Stimulated activated CD8-positive, alpha-beta memory T cell treated with anti-CD3 and anti-CD28 coated beads, Interleukin-7, amount 100 ng/mL, for 24 hours (primary cell): Measurements from ENCODE around the gene GLIS1.

ENCODE experiments used
- DNase-seq: peaks from one replicate; pipeline ENCODE4 v3.0.0-alpha.2; 2020; ENCODE audit warnings: low read depth

Gene GLIS1

DNA sequence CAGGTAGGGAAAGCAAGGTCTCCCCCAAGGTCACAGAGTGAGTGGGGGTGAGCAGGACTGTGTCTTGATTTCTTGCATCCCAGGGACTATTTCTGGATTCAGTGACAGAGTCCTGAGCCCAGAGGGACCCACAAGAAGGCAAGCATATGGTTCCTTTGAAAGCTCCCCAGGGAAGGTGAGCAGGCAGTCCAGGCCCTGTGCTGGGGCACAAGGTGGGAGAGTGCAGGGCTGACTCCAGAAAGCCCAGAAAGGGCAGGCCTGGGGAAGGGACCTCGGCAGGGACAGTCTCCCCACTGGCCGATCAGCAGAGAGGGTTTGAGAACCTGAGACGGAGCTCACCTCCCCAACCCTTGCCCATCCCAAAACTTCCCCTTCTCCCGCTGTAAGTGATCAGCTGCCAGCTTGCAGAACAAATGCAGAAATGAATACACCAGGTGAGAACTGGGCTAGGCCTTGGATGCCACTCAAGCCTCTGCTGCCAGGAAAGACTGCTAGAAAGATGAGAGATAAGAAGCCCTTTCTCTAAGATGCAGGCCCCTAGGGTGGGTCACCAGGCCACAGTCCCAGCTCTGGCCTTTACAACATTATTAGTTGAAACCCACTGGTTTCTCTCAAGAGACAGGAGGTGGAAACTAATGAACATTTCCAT, 121.0 kb downstream of the GLIS1 start:
- no peak for DNase-seq

DNA sequence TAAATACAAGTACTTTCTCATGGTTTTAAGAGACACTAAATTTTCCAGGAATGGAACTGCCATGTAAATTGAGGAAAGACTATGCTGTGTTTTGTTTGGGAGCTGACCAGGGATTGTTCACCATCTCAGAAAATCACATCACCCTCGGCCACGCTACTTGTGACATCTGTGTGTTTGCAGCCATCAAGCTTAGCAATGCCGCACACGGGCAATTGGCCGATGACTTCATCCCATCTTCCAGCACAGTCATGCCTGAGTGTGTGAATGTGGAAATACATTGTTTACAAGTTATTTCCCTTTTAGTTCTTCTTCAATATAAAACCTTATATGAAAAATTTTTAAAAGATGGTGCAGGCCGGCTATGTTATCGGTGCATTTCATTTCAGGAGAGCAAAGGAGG, 121.6 kb downstream of the GLIS1 start:
- DNase-seq, result no peak

DNA sequence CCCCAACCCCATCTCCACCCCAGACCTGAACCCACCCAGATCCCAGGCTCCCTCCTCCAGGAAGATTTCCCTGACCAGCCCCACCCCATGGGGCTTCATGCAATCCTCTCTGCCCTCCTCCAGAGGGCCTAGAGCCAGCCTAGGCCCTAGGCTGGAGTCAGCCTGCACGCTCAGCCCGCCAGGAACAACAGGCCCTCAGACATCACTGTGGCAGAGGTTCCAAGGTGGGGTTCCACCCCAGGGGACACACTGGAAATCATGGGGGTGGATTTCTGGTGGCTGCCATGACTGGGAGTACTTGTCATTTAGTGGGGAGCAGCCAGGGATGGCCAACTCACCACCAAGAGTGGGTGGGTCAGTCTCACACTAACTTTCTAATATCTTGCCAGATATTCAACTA, 122.0 kb downstream of the GLIS1 start:
- no peak for DNase-seq

DNA sequence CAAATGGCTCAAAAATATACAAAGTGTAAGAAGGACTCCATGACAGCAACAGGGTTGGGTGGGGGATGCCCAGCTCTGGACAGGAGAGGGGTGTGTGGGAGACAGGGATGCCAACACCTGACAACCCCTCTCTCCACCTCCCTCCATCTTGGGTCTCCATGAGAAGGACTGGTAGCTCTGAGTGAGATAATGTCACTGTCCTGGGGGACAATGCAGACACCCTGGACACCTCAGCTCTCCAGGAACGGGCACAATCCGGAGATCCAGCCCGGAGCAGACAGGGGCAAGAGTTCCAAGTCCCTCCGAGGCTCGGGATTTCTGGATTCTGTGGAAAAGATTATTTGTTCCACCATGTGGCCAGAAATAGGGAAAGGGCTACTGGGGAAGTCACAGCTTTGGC, 122.5 kb downstream of the GLIS1 start:
- no peak for DNase-seq

DNA sequence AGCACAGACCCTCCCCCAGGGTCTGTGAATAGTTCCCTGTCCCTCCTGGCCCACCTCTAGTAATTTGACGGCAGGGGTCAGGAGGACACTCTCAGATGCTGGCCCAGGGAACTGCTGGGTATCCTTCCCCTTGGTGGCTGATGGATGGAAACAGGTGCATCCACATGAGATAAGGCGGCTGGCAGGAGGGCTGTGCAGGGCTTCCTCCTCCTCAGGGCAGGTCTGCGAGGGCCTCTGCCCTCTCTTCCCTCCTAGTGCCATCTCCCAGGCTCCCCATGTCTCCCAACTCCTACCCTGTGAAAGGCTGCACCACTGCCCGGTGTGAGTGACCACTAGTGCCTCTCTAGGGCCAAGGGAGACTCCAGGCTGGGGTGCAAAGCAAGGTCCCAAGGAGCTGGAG, 123.9 kb downstream of the GLIS1 start:
- no peak for DNase-seq

DNA sequence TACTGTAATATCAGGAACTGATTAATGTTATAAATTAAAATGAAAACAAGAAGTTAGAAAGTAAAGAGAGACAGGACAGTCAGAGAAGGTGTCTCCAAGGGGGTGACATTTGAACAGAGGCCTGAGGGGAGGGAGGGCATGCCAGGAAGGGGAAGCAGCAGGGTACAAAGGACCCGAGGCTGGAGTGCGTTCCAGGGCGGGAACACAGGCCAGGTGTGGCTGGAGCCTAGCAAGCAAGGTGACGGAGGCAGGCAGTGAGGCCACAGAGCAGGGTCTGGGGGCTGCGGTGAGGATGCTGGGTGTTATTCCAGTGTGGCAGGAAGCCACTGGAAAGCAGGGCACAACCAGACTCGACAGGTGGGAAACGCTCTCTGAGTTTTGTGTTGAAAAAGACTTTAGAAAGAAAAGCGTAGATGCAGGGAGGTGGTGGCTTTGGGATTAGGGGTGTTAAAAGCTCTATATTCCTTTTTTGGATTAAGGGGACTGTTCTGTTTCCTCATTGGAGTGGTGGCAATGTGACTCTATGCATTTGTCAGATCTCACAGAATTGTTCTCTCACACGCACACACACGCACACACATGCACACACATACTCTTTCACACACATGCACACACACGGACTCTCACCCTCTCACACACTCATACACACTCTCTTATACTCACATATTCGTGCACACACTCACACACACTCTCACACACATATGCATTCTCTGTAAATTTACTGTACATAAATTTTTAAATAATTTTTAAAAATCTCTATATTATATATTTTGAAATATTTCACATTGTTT, 124.5 kb downstream of the GLIS1 start:
- no peak for DNase-seq

DNA sequence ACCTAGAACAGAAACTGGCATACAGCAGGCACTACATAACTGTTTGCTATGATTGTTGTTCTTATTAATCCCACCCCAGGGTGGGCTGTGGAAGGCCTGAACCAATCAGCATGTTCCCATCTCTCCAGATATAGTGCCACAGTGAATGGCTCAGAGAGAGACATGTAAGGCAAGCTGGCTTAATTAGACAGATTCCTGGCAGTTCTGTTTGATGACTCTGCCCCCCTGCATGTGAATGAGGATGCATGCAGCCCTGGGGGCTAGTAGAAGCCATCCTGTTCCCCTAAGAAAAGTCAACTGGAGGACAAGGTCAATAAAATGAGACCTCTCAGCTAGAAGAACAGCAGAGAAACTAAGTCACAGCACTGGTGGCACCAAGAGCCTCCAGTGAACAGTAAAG, 130.3 kb downstream of the GLIS1 start:
- no peak for DNase-seq

DNA sequence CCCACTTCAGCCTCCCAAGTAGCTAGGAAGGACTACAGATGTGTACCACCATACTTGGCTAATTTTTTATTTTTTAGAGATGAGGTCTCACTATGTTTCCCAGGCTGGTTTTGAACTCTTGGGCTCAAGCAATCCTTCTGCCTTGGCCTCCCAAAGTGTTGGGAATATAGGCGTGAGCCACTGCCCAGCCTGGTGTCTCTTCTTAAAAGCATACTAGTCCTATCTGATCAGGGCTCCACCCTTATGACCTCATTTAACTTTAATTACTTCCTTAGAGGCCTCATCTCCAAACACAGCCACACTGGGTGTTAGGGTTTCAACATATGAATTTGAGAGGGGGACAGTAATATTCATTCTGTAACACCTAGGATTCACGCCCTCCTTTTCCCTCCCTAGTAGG, 130.9 kb downstream of the GLIS1 start:
- DNase-seq, result no peak

DNA sequence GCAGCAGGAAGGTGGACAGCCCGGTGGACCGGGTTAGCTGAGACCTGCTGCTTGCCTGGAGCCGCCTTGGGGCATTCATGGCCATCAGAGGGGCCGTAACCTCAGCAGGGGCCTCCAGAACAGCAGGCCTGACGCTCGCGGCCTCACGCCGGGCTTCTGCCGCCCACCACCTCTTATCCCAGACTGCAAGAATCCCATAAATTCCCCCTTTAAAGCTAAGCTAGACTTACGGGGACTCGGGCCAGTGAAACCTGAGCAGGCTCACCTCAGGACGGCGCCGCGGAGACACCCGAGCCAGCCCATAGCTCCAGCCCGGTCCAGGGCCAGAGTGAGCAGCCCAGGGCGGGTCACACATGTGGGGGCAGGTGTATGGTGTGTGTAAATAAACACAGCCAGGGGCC, 132.3 kb downstream of the GLIS1 start:
- no peak for DNase-seq

DNA sequence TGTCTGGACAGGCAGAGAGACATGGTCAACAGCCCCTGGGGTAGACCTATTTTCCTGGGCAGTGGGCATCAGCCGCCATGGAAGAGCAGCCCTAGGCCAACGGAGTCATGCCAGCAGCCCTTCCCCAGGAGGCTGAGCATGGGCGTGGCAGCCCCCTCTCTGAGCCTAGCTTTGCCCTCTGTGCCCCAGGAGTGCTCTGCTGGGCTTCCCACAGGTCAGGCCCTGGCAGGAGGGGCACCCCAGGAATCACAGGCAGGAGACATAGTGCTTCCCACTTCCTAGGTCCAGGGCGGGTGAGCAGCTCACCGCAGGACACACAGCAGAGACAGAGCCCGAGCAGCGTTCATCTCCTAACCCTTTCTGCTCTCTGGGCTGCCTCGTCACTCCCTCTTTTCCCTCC, 132.8 kb downstream of the GLIS1 start:
- no peak for DNase-seq

DNA sequence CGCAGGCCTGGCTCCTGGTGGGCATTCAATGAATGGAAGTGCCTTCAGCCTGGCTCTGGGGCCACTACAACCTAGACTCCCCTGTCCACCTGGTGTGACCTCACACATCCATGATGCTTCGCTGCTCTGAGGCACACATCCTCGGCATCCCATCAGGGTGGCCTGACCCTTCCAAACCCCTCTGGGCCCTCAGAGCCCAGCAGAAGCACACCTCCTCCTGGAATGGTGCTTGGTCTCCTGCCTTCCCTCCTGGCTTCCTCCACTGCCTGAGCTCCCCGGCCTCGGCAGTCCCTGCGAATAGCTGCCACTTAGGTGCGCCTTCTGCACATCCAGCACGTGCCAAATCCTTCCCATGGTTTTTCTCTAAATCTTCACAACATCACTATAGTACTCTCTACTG, 133.8 kb downstream of the GLIS1 start:
- DNase-seq, result no peak

DNA sequence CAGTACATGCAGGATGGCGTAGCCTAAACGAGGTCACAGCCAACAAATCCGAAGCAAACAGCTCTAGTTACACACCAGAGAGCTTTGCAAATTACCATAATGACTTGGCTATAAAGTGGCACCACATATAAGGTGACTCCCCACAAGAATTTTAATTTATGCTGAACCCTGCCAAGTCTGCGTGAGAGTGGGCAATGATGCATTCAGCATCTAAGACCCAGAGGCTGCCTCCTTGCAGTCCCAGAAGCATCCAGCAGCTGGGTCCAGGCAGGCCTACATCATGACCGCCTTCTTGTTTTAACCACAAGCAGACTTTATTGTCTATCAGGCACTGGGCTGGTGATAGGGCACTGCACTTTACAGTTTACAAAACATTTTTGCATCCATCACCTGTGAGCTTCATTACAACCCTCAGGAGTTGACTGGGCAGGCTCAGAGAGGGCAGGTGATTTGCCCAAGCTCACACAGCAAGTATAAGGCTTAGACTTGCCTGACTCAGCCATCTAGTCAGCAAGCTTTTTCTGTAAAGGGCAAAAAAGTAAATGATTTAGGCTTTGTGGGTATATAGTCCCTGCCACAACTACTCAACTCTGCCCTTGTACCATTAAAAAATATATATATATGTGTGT, 134.6 kb downstream of the GLIS1 start:
- no peak for DNase-seq

DNA sequence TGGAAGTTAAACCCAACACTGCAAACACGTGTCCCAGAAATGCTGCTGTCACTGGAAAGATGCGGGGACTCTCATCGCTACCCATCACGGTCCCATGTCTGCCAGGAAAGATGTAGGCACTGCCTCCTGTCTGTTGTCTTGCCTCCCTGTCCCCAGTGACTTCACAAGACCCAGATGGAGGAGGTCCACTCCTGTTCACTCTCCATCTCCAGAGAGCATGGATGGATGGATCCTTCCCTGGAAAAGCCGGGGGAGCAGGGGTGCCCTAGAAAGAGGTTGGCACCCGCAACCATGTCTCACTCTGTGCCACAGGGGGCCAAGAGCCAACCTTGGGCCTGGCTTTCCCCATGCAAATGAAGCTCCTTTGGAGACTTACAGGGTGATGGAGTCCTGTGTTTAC, 135.5 kb downstream of the GLIS1 start:
- no peak for DNase-seq

DNA sequence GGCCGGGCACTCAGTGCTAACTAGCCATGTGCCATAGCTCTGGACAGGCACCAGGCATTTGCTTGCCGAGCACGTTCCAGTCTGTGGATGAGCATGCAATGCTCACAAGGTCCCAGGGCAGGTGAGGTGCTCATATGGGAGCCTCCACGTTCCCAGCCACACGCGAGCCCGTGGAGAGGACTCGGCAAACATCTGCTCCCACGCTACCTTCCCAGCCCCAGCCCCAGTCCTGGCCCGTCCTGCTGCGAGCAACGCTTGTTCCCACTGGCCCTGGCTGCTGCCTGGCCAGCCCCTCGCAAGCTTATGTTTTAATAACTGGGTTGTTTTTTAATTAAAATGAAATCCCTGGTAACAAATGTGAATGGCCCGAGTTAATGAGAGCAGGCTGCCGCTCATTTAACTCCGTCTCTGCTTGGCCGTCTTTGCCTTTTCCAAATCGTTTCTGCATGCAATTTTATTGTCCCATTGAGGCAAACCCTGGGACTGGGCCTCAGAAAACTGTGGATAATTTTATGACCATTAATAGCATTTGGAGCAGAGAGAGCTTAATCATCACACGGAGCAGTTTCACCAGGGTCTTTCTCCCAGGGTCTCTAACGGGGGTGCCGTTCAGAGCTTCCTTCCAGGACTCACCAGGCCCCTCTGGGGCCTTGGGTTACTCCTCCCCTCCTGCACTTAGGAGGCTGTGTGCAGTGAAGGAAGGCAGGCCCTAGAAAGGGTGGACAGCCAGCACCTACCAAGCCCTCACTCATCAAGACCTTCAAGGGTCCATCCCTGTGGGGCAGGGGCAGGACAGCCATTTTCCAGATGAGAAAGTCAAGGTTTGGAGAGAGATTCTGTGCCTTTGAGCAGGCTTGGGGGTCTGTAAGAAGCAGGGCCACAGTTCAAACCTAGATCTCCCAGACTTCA, 136.8 kb downstream of the GLIS1 start:
- no peak for DNase-seq

DNA sequence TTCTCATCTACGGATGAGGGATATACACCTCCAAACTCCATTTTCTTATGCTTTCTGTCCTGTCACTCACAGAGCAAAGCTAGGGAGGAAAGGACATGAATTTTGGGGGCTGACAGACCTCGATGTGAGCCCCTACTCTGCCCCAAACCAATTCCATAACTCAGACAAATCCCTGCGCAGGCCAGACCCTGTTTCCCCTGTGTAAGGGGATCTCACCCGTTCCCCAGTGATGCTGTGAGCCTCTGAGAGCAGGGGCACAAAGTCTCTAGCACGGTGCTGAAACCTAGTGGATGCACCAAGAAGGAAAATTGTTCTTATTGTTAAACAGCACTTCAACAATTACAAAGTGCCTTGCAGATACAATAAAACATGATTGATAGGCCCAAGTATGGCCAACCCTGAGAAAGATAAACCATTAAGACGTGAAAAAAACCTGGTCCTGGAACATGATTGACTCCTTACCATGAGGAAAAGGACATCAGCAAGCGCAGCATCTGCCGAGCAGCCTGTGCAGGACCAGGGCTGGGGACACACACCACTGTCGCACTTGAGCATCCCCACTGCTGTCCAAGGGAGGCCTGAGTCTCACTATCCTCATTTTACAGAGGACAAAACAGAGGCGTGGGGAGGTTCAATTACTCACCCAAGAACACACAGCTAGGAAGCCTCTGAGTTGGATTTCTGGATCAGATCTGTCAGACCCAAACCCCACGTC, 137.8 kb downstream of the GLIS1 start:
- DNase-seq, result no peak

DNA sequence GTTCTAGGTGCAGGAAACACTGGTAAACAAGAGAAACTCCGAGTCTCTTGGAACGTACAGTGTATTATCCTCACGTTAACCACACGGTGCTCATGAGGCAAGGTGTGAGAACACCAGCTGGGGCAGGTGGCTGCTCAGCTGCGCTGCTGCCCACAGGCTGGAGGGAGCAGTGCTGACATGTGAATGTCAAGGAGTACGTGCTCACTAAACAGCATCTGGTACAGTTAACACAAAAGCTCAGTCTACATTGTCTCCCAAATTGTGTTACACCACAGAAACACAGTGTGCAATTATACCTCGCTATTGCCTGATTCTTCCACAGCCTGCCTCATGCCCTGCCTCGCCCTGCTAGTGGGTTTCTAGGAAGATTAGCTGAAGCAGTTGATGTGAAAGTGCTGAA, 138.4 kb downstream of the GLIS1 start:
- DNase-seq, result no peak

DNA sequence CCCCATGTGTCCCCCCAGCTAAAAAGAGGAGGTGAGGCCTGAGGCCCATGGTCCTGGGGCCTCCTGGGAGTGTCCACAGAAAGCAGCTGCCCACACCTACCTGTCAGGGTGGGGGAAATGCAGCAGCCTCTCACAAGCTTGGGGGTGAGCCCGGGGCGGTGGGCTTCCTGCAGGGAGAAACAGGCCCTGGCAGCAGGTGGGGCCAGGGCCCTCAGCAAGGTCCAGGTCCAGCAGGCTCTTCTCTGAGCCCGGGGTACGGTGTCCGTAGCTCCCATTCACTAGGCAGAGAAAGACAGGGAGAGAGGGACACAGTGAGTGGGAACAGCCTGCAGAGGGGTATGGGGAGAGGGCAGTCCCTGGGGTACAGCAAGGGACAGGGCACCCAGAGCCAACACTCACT, 139.0 kb downstream of the GLIS1 start:
- no peak for DNase-seq

DNA sequence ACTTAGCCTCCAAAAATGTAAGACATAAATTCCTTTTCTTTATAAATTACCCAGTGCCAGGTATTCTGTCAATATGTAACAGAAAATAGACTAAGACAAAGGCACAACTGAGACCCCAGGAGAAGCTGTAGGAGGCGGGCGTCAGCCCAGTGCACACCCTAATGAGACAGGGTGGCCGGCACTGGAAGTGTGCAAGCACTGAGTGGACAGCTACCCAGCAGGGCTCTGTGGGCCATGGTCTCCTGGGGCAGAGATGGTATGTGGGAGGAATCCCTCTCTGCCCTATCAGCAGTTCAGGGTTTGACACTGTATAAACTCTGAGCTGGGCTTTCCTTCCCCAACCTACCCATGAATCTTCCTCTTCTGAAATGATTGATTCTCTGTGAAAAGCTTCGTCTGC, 139.5 kb downstream of the GLIS1 start:
- no peak for DNase-seq

DNA sequence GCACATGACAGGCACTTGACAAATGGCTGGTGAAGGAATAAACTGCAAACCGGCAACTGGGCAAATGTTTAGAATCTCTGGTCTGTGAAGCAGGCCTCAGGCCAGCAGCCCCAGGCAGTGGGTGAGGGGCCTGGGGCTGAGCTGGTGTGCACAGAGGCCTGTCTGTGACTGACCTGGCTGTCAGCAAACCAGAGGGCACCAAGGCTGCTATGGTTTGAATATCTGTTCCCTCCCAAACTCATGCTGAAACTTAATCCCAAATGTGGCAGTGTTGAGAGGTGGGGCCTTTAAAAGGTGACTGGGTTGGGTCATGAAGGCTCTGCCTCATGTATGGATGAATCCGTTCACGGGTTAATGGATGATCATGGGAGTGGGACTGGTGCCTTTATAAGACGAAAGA, 140.0 kb downstream of the GLIS1 start:
- DNase-seq, result no peak

DNA sequence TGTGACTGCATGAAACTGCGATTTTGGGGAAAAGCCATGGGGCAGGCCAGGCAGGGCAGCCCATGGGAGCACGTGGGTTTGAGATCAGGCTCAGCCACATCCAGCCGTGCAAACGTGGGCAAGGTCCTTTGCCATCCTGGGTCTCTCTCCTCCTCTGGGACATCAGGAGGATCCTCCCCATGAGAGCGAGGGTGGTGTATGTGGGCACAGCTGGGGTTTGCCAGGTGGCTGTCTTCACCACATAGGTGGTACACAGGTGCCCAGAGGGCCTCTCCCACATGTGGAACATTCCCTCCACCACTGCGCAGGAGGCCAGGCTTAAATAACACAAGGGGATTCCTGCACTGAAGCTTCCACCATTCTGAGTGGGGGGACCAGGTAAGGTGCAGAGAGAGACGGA, 143.1 kb downstream of the GLIS1 start:
- DNase-seq, result no peak

DNA sequence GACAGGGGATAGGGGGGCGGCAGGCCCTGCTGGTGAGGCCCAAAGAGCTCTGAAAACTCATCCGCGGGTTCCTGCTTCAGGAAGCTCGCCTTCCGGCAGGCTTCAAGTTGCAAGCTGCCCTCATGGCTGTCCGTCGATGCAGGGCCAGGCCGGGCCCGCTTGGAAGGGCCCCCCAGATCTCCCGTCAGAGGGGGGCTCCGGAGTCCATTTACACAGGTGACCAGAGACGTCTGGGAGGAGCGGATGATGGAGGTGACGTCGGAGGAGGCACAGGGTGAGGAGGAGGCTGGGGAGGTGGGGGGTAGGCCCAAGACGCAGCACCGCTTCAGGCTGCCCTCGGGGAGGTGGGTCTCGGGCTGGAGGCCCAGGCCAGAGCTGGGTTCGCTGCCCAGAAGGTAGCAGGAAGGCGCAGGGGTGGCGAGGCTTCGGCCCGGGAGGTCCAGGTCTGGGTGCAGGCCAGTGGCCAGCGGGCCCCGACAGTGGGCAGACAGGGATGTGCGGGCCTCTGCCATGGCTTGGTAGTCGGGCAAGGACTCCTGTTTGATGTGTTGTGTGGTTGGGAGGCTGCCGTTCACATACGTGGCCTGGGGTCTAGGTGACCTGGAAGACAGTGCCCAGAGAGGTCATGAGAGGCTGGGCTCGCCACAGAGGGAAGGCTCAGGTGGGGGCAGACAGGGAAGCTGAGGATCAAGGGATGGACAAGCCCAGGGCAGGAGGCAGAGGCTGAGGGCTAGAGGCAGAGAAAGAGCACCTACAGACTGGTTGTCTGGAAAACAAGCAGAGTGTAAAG, 144.4 kb downstream of the GLIS1 start:
- DNase-seq, result no peak
